HepG2 (cell line): Measurements from ENCODE around the gene DCHS2. TPM values are rescaled to one million over a fixed set of nuclear protein-coding genes. Genes with fewer than 3 reads are reported as not detected.

Experiments
- ATAC-seq: fragments of 200-7000 bp; cut with Tn5 transposase; 3 replicates; pipeline ENCODE4 v1.9.1; 2020; ENCODE audit warnings: mild to moderate bottlenecking, moderate library complexity
- BruUV-seq: library from RNA; stranded (reverse); fragments of 400-500 nt; replicated peaks from 2 replicates; lab custom pipeline; 2021; lab: Mats Ljungman, UMichigan
- CTCF ChIA-PET: fragments of 300-600 bp; formaldehyde crosslinking; extraction: SDS; loops from one replicate; lab custom pipeline; 2021; ENCODE audit warnings: low total read pairs, inconsistent platforms, low intra/inter-chr PET ratio; lab: Yijun Ruan, JAX
- POLR2A ChIA-PET: fragments of 350-600 bp; sonication (Branson Sonifier 250); formaldehyde crosslinking; loops from one replicate; lab custom pipeline; 2020; ENCODE audit warnings: antibody characterized with exemption, inconsistent platforms; lab: Yijun Ruan, JAX
- DNase-seq: peaks from one replicate; pipeline ENCODE4 v3.0.0-alpha.2; 2015; ENCODE audit warnings: low spot score
- FAIRE-seq: peaks from 3 replicates; lab custom pipeline; 2011; peaks lifted over from hg19 to GRCh38; lab: Jason Lieb, UNC
- H2AFZ ChIP-seq: one replicate; pipeline ENCODE4 v1.6.1; 2011; ENCODE audit warnings: low read length, inconsistent platforms
- H3K27ac ChIP-seq: fragments of 300-600 bp; 3 replicates; pipeline ENCODE4 v1.8.0; 2011; ENCODE audit warnings: mixed run types, mild to moderate bottlenecking, mixed read lengths, low read length, inconsistent platforms; ENCODE audit not compliant: insufficient read depth; ENCODE audit errors: extremely low read length
- H3K27me3 ChIP-seq, 2 experiments: fragments of 200-600 bp in 1 of 2; 2 replicates in 1 of 2; 3 replicates in 1 of 2; pipeline versions ENCODE4 v1.6.0 to v1.8.0; 2011; ENCODE audit warnings: low read length in 2 of 2, mild to moderate bottlenecking in 2 of 2, moderate library complexity in 2 of 2, inconsistent platforms in 1 of 2; ENCODE audit not compliant: insufficient read depth in 2 of 2, control insufficient read depth in 1 of 2
- H3K36me3 ChIP-seq, 2 experiments: fragments of 200-600 bp in 1 of 2; replicated peaks in 1 of 2; 2 replicates in 1 of 2; 3 replicates in 1 of 2; pipeline versions ENCODE4 v1.5.1 to v1.8.0; 2011; ENCODE audit warnings: low read length in 2 of 2, inconsistent platforms in 1 of 2; ENCODE audit not compliant: insufficient read depth in 2 of 2, control insufficient read depth in 1 of 2
- H3K4me1 ChIP-seq: 2 replicates; pipeline ENCODE4 v1.5.1; 2012; ENCODE audit warnings: low read length, inconsistent platforms; ENCODE audit not compliant: insufficient read depth
- H3K4me2 ChIP-seq: 2 replicates; pipeline ENCODE4 v1.6.0; 2011; ENCODE audit warnings: low read depth, low read length, inconsistent platforms
- H3K4me3 ChIP-seq, 3 experiments: fragments of 200-600 bp in 1 of 3; sonication (generic), shearing (Covaris generic) in 1 of 3; replicated peaks in 1 of 3; 2 replicates each; pipeline ENCODE4 v1.5.1; 2011 to 2016; ENCODE audit warnings: low read length in 3 of 3, inconsistent platforms in 2 of 3, low read depth in 2 of 3, mild to moderate bottlenecking in 2 of 3, control low read depth in 1 of 3, mixed read lengths in 1 of 3; ENCODE audit not compliant: insufficient read depth in 1 of 3
- H3K79me2 ChIP-seq: one replicate; pipeline ENCODE4 v1.6.1; 2011; ENCODE audit warnings: low read length, inconsistent platforms; ENCODE audit not compliant: insufficient read depth
- H3K9ac ChIP-seq: 2 replicates; pipeline ENCODE4 v1.6.0; 2011; ENCODE audit warnings: mild to moderate bottlenecking, low read depth, low read length, inconsistent platforms; ENCODE audit not compliant: insufficient read depth
- H3K9me3 ChIP-seq: 2 replicates; pipeline ENCODE4 v1.5.1; 2012; ENCODE audit warnings: mild to moderate bottlenecking, low read length
- H4K20me1 ChIP-seq: 2 replicates; pipeline ENCODE4 v1.6.0; 2011; ENCODE audit warnings: inconsistent platforms, mild to moderate bottlenecking, low read length, moderate library complexity; ENCODE audit not compliant: insufficient read depth
- CTCF ChIP-seq: sonication (generic); formaldehyde crosslinking; IDR thresholded peaks from 2 replicates; pipeline ENCODE4 v1.5.0; 2020; ENCODE audit warnings: mild to moderate bottlenecking, missing genetic modification reagents, moderate library complexity
- ERF ChIP-seq: IDR thresholded peaks from 2 replicates; pipeline ENCODE4 v1.6.1; 2018; ENCODE audit warnings: missing biosample characterization, missing genetic modification reagents
- HBP1 ChIP-seq: IDR thresholded peaks from 2 replicates; pipeline ENCODE4 v1.6.1; 2016; ENCODE audit warnings: low read depth, control low read depth
- HIVEP1 ChIP-seq: sonication (generic); formaldehyde crosslinking; IDR thresholded peaks from 2 replicates; pipeline ENCODE4 v1.4.0; 2020; ENCODE audit warnings: mild to moderate bottlenecking, missing genetic modification reagents
- MAFG ChIP-seq: sonication (generic); formaldehyde crosslinking; IDR thresholded peaks from 2 replicates; pipeline ENCODE4 v1.5.1; 2020; ENCODE audit warnings: mild to moderate bottlenecking, missing genetic modification reagents
- MBNL3 ChIP-seq: fragments of 250-450 bp; sonication (Bioruptor Pico); conservative IDR thresholded peaks from 2 replicates; pipeline ENCODE4 v1.8.0; 2022; ENCODE audit warnings: mild to moderate bottlenecking, inconsistent platforms
- MEIS2 ChIP-seq: sonication (generic); formaldehyde crosslinking; IDR thresholded peaks from 2 replicates; pipeline ENCODE4 v1.9.0; 2021; ENCODE audit warnings: mild to moderate bottlenecking, missing genetic modification reagents
- PPARG ChIP-seq: conservative IDR thresholded peaks from 2 replicates; pipeline ENCODE4 v1.6.1; 2016; ENCODE audit warnings: missing biosample characterization, missing genetic modification reagents
- PRPF4 ChIP-seq: fragments of 200-400 bp; formaldehyde crosslinking; IDR thresholded peaks from 2 replicates; pipeline ENCODE4 v1.6.1; 2016; ENCODE audit warnings: low read length, low read depth; ENCODE audit not compliant: poor library complexity, severe bottlenecking
- RAD21 ChIP-seq: fragments of 450-650 bp; formaldehyde crosslinking; IDR thresholded peaks from 2 replicates; pipeline ENCODE4 v1.5.0; 2020; ENCODE audit warnings: mild to moderate bottlenecking
- REST ChIP-seq, 2 experiments: IDR thresholded peaks; 2 replicates each; pipeline ENCODE4 v1.6.1; 2011 to 2012; ENCODE audit warnings: low read length in 2 of 2, borderline replicate concordance in 1 of 2, low read depth in 1 of 2, mild to moderate bottlenecking in 1 of 2, moderate library complexity in 1 of 2
- SP5 ChIP-seq: IDR thresholded peaks from 2 replicates; pipeline ENCODE4 v1.6.1; 2016; ENCODE audit warnings: low read depth, borderline replicate concordance
- TRIM22 ChIP-seq: fragments of 450-650 bp; IDR thresholded peaks from 2 replicates; pipeline ENCODE4 v1.6.1; 2017
- ZBTB14 ChIP-seq: sonication (generic); formaldehyde crosslinking; IDR thresholded peaks from 2 replicates; pipeline ENCODE4 v1.4.0; 2020; ENCODE audit warnings: missing genetic modification reagents
- ZNF263 ChIP-seq: sonication (generic); formaldehyde crosslinking; IDR thresholded peaks from 2 replicates; pipeline ENCODE4 v1.4.0; 2020; ENCODE audit warnings: missing genetic modification reagents
- ZNF354B ChIP-seq: sonication (generic); formaldehyde crosslinking; IDR thresholded peaks from 2 replicates; pipeline ENCODE4 v1.8.0; 2022; ENCODE audit warnings: mild to moderate bottlenecking, missing genetic modification reagents
- WGBS: methylation state at CpG from one replicate; pipeline ENCODE4 v1.1.6; 2017; ENCODE audit warnings: low lambda C conversion rate; 5-methylcytosine and 5-hydroxymethylcytosine counted together
- in situ Hi-C: cut with HindIII; loops from 2 replicates; pipeline ENCODE4 v1.10.0; 2017; ENCODE audit warnings: low pct_unique_long_range_greater_than_20kb; ENCODE audit not compliant: extremely low pct_ligation_motif_present
- intact Hi-C: fragments of 100-400 bp; cut with micrococcal nuclease; formaldehyde crosslinking; loops from one replicate; pipeline ENCODE4 v1.10.0; 2022; ENCODE audit not compliant: unreplicated experiment
- polyA plus RNA-seq, 8 experiments: library from polyadenylated mRNA; depleted of rRNA in 3 of 8; stranded (reverse) in 7 of 8; unstranded in 1 of 8; fragments of >200 nt; fragmentation: Illumina TruSeq in 4 of 8; extraction: Trizol in 4 of 8; gene quantifications; 2 replicates each; pipeline versions ENCODE4 v1.2.1 to v1.2.3, GENCODE V29; 2011 to 2016; ENCODE audit warnings: low read depth in 4 of 8, missing spikeins in 1 of 8, mixed read lengths in 1 of 8; ENCODE audit not compliant: insufficient read depth in 1 of 8
- total RNA-seq, 5 experiments: library from RNA; depleted of rRNA; stranded (reverse); fragments of >200 nt; fragmentation: Illumina TruSeq; extraction: Trizol; gene quantifications; 2 replicates each; pipeline ENCODE4 v1.2.3, GENCODE V29; 2016; ENCODE audit warnings: low read depth in 1 of 5

DCHS2 gene
- total and polyA plus RNA-seq, 2 of the 13 experiments (the other 11 are each of a cell fraction or from before 2014, with no cell fraction given) = 0.03 TPM; not detected in 1

GRCh38 chr4:154506253-154506652, 14.7 kb upstream of the DCHS2 start:
- ChIA-PET POLR2A (no interaction called here), CTCF (interaction anchor here (0.7 to 1.2 kb wide), 3 partner anchors 106 to 176 kb away, joined by 3 to 5 read pairs (median 3); no protein-coding TSS in a partner anchor)
- TF ChIP-seq PPARG (CRISPR knock-in tag) (0 out of 2 replicates have a peak, but pooled peaks have one; percentile 58), REST (IDR thresholded peaks at IDR 0.05; ENCODE audit: borderline replicate concordance in 1 of 2, low read depth in 1 of 2, low read length in 2 of 2) (no peak), MBNL3 (CRISPR knock-in tag) (no peak), ZNF263 (CRISPR knock-in tag) (peak; percentile 38; the same call in 1 of the 2 replicates), MEIS2 (CRISPR knock-in tag) (no peak), ZBTB14 (CRISPR knock-in tag) (no peak), SP5 (no peak), RAD21 (CRISPR knock-in tag) (peak; percentile 36; the same call in 1 of the 2 replicates), HBP1 (CRISPR knock-in tag) (no peak), TRIM22 (no peak), ZNF354B (CRISPR knock-in tag) (no peak), ERF (CRISPR knock-in tag) (no peak), CTCF (peak; percentile 63), HIVEP1 (CRISPR knock-in tag) (no peak), MAFG (CRISPR knock-in tag) (no peak), PRPF4 (no peak)

More at GRCh38 chr4:154506253-154506652, 14.7 kb upstream of the DCHS2 start:
- Histone ChIP-seq H3K27me3 (no peaks in the 10 kb centered on the region; a peak in 2 of 5 replicates), H3K4me1 (no peaks in the 10 kb centered on the region), H3K4me2 (no peak overlapping the region), H4K20me1 (no peaks in the 10 kb centered on the region), H3K36me3 (no peaks in the 10 kb centered on the region), H3K9me3 (no peaks in the 10 kb centered on the region), H3K4me3 (no peak overlapping the region), H2AFZ (no peak overlapping the region), H3K9ac (no peak overlapping the region), H3K79me2 (no peaks in the 10 kb centered on the region), H3K27ac (no peak overlapping the region)
- BruUV-seq = no TSS peak
- DNase-seq (peak; percentile 27), FAIRE-seq (peak; percentile 69), ATAC-seq (peak; percentile 65)
- WGBS = 2% methylated on average over 2 of the region's 2 CpGs
- intact Hi-C loops = loop anchor here (2.0 kb wide), 1 partner anchor 177 kb away; no protein-coding TSS in a partner anchor
- in situ Hi-C loops = loop anchor here (5.0 kb wide), 1 partner anchor 109 kb away; no protein-coding TSS in a partner anchor
